ENCODE data around the gene RETREG1.

The RETREG1 gene

GRCh38 chr5:16431490-16431889 is 185.3 kb downstream of the RETREG1 start:
- Histone ChIP-seq H3K9ac (ENCODE audit: insufficient read length) (no peak overlapping the region), H3K27ac (no peak overlapping the region), H3K4me3 (no peak overlapping the region), H3K9me3 (ENCODE audit: low read depth, low read length) (no peaks in the 10 kb centered on the region), H3K36me3 (ENCODE audit: insufficient read depth, low read length) (no peaks in the 10 kb centered on the region)
- DNase-seq (ENCODE audit: low read depth, low spot score), result no peak
- TF ChIP-seq FOXP2 (optimal IDR thresholded peaks at IDR 0.05; ENCODE audit: control extremely low read depth, extremely low read length, insufficient read depth), result no peak
- TF ChIP-seq POLR2AphosphoS5 (IDR thresholded peaks at IDR 0.05; ENCODE audit: borderline replicate concordance, low read depth, low read length), result no peak
- TF ChIP-seq EZH2 (IDR thresholded peaks at IDR 0.05), result no peak

GRCh38 chr5:16430349-16431089 is 186.3 kb downstream of the RETREG1 start:
- Histone ChIP-seq H3K4me3 (no peak overlapping the region), H3K36me3 (ENCODE audit: insufficient read depth, low read length) (no peaks in the 10 kb centered on the region), H3K27ac (no peak overlapping the region), H3K9ac (ENCODE audit: insufficient read length) (no peak overlapping the region), H3K9me3 (ENCODE audit: low read depth, low read length) (no peaks in the 10 kb centered on the region)
- TF ChIP-seq POLR2AphosphoS5 (IDR thresholded peaks at IDR 0.05; ENCODE audit: borderline replicate concordance, low read depth, low read length) (no peak), FOXP2 (optimal IDR thresholded peaks at IDR 0.05; ENCODE audit: control extremely low read depth, extremely low read length, insufficient read depth) (no peak), EZH2 (IDR thresholded peaks at IDR 0.05) (no peak)
- no peak for DNase-seq (ENCODE audit: low read depth, low spot score)

GRCh38 chr5:16428359-16428758 is 188.4 kb downstream of the RETREG1 start:
- TF ChIP-seq EZH2 (IDR thresholded peaks at IDR 0.05) (no peak), FOXP2 (optimal IDR thresholded peaks at IDR 0.05; ENCODE audit: control extremely low read depth, extremely low read length, insufficient read depth) (no peak)
- Histone ChIP-seq H3K27ac (no peak overlapping the region), H3K9me3 (ENCODE audit: low read depth, low read length) (no peaks in the 10 kb centered on the region), H3K4me3 (no peak overlapping the region), H3K9ac (ENCODE audit: insufficient read length) (no peak overlapping the region), H3K36me3 (ENCODE audit: insufficient read depth, low read length) (no peaks in the 10 kb centered on the region)
- no peak for DNase-seq (ENCODE audit: low read depth, low spot score)

- no peak overlapping the region for H3K4me3 ChIP-seq
- TF ChIP-seq FOXP2 (optimal IDR thresholded peaks at IDR 0.05; ENCODE audit: control extremely low read depth, extremely low read length, insufficient read depth) (no peak), EZH2 (IDR thresholded peaks at IDR 0.05) (no peak), POLR2AphosphoS5 (IDR thresholded peaks at IDR 0.05; ENCODE audit: borderline replicate concordance, low read depth, low read length) (no peak)
- H3K36me3 ChIP-seq (ENCODE audit: insufficient read depth, low read length), result no peaks in the 10 kb centered on the region
- H3K9ac ChIP-seq (ENCODE audit: insufficient read length), result no peak overlapping the region
- H3K27ac ChIP-seq, result no peak overlapping the region
- no peak for DNase-seq (ENCODE audit: low read depth, low spot score)
- no peaks in the 10 kb centered on the region for H3K9me3 ChIP-seq (ENCODE audit: low read depth, low read length)
Observed at GRCh38 chr5:16427587-16427986, 189.2 kb downstream of the RETREG1 start.
